AG04449 (cell line): ENCODE data around the gene ARID1B.
A peak's percentile ranks its signal among the peaks of the same experiment; 100 is the strongest.

ENCODE experiments used
- CTCF ChIA-PET: fragments of 350-600 bp; formaldehyde crosslinking; extraction: SDS; loops from one replicate; lab custom pipeline; 2021; ENCODE audit warnings: antibody characterized with exemption; lab: Yijun Ruan, JAX
- POLR2A ChIA-PET: fragments of 400-600, 350-600 bp; formaldehyde crosslinking; extraction: SDS; loops from one replicate; lab custom pipeline; 2020; ENCODE audit warnings: antibody characterized with exemption, inconsistent platforms; lab: Yijun Ruan, JAX
- DNase-seq: peaks from one replicate; pipeline ENCODE4 v3.0.0-alpha.2; 2010; ENCODE audit warnings: low read depth, low spot score
- H3K4me3 ChIP-seq: 2 replicates; pipeline ENCODE4 v1.5.1; 2011; ENCODE audit warnings: low read depth, mild to moderate bottlenecking, control low read depth, low read length
- CTCF ChIP-seq: IDR thresholded peaks from one replicate; pipeline ENCODE4 v1.5.1; 2011; ENCODE audit warnings: mild to moderate bottlenecking, moderate library complexity, low read length, control low read depth, inconsistent platforms; ENCODE audit not compliant: insufficient read depth; ENCODE audit errors: missing control alignments

ARID1B gene

GRCh38 chr6:156794546-156795354 is 17.6 kb downstream of the ARID1B start:
- H3K4me3 ChIP-seq = no peak overlapping the region
- no peak for TF ChIP-seq CTCF
- ChIA-PET POLR2A (no interaction called here), CTCF (interaction anchor here (1.1 kb wide), 1 partner anchor 8 kb away, joined by 3 read pairs; no protein-coding TSS in a partner anchor)
- DNase-seq = no peak

- no peak for DNase-seq
- no peak for TF ChIP-seq CTCF
- H3K4me3 ChIP-seq = peak overlapping the region; percentile 29
- ChIA-PET CTCF (no interaction called here), POLR2A (no interaction called here)
Observed at GRCh38 chr6:156795825-156796224, 18.6 kb downstream of the ARID1B start.

- ChIA-PET CTCF (interaction anchor here (1.0 kb wide), 1 partner anchor 9 kb away, joined by 3 read pairs; no protein-coding TSS in a partner anchor), POLR2A (interaction anchor here (0.6 kb wide), 1 partner anchor 13 kb away, joined by 3 read pairs; no protein-coding TSS in a partner anchor)
- no peak for DNase-seq
- TF ChIP-seq CTCF = no peak
- H3K4me3 ChIP-seq = no peak overlapping the region
Observed at GRCh38 chr6:156796627-156797026, 19.4 kb downstream of the ARID1B start.

GRCh38 chr6:156797901-156798735 is 20.9 kb downstream of the ARID1B start:
- POLR2A ChIA-PET = no interaction called here
- no peak for DNase-seq
- no peak for TF ChIP-seq CTCF
- no peak overlapping the region for H3K4me3 ChIP-seq
- CTCF ChIA-PET = no interaction called here

GRCh38 chr6:156801712-156802111 is 24.5 kb downstream of the ARID1B start:
- ChIA-PET CTCF (no interaction called here), POLR2A (no interaction called here)

More at GRCh38 chr6:156801712-156802111, 24.5 kb downstream of the ARID1B start:
- no peak for DNase-seq
- H3K4me3 ChIP-seq = no peak overlapping the region
- no peak for TF ChIP-seq CTCF
